Psoas muscle (tissue), 8 donors: ENCODE measurements around the gene AGAP3. TPM values are rescaled to one million over a fixed set of nuclear protein-coding genes. Genes with fewer than 3 reads are reported as not detected.

Source experiments
- ATAC-seq, 4 donors: fragments of 200-7000 bp; cut with Tn5 transposase; one replicate each; pipeline ENCODE4 v1.9.1; 2020; ENCODE audit warnings: moderate library complexity in 3 of 4, mild to moderate bottlenecking in 2 of 4
- DNase-seq, 2 donors: peaks; one replicate each; pipeline ENCODE4 v3.0.0-alpha.2; 2020
- H3K27ac ChIP-seq: fragments of 200-600 bp; one replicate; pipeline ENCODE4 v1.8.0; 2022
- H3K27me3 ChIP-seq, 3 donors: fragments of 200-600 bp in 1 of 3; one replicate each; pipeline versions ENCODE4 v1.6.1 to v1.8.0; 2013 to 2022; ENCODE audit warnings: low read length in 2 of 3, mild to moderate bottlenecking in 2 of 3, moderate library complexity in 1 of 3; ENCODE audit not compliant: insufficient read depth in 3 of 3
- H3K36me3 ChIP-seq, 2 donors: fragments of 200-600 bp in 1 of 2; one replicate each; pipeline versions ENCODE4 v1.6.1 to v1.8.0; 2013 to 2022; ENCODE audit warnings: low read depth in 1 of 2, mild to moderate bottlenecking in 1 of 2, moderate library complexity in 1 of 2; ENCODE audit not compliant: insufficient read depth in 1 of 2
- H3K4me1 ChIP-seq: fragments of 200-600 bp; one replicate; pipeline ENCODE4 v1.8.0; 2022
- H3K4me3 ChIP-seq: fragments of 200-600 bp; one replicate; pipeline ENCODE4 v1.8.0; 2022; ENCODE audit warnings: mild to moderate bottlenecking
- H3K9me3 ChIP-seq: fragments of 200-600 bp; one replicate; pipeline ENCODE4 v1.8.0; 2022
- WGBS, 3 donors: extraction: QIAGEN DNeasy Blood & Tissue Kit; methylation state at CpG; one replicate each; pipeline versions ENCODE4 v1.1.6 to v1.1.7; 2013; 5-methylcytosine and 5-hydroxymethylcytosine counted together
- intact Hi-C, 2 donors: fragments of 100-400 bp; cut with DNase I; formaldehyde crosslinking; loops; one replicate each; pipeline versions ENCODE4 v1.11.0 to v1.14.2; 2022
- polyA plus RNA-seq, 3 donors: library from polyadenylated mRNA; stranded (reverse); fragments of 200-250 nt; gene quantifications; one replicate each; pipeline ENCODE4 v1.2.3, GENCODE V29; 2013
- total RNA-seq, 4 donors: library from RNA; stranded (reverse); fragmentation: NEBNext Ultra II Directional in 2 of 4; extraction: Animal tissue kit (Norgen Biotek cat#: 25700) in 2 of 4; gene quantifications; one replicate each; pipeline versions ENCODE4 v1.2.1 to v1.2.4, GENCODE V29; 2021 to 2023
- TF ChIP-seq, protein P1 (sequence below): fragments of 200-600 bp; IDR thresholded peaks from one replicate; pipeline ENCODE4 v1.8.0; 2022; ENCODE audit warnings: antibody characterized with exemption
- donor health status: healthy with polysubstance abuse.
- donor health status: DM: no; HTN: no; CAD: no; lungs with moderate emphysema.
- donor health status: Bipolar disorder and iron deficiency.
- donor health status: healthy.
- donor health status: DM: yes; HTN: yes; CAD: no.
- donor health status: DM: no; HTN: no; CAD: no.
- donor health status: DM: no; HTN: no; CAD: no.
- donor health status: DM: yes; HTN: yes; CAD: no.

The AGAP3 gene
- total and polyA plus RNA-seq, 7 donors: 38.4 to 75.3 (median 51.4) TPM

DNA sequence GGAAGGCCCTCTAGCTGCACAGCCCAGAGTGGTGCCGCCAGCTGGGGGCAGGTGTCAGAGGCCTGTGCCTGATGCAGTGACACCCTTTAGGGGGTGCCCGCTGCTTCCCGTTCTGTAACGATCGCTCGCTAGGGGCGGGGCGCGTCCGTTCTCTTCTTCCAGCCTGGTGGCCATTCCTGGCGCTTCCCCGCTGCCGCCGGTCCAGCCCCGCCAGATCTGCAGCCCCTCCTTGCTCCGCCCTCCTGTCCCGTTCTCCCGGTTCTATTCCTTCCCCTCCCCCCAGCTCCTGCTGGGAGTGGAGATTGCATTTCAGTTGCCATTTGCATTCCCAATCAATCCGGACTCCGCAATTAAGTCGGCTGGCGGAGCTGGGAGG, 39.2 kb downstream of the AGAP3 start:
- peaks cover 0 to 63% of the 10 kb centered on the region in 2 donors for H3K36me3 ChIP-seq
- no peak overlapping the region for H3K27ac ChIP-seq
- WGBS, 3 donors: 8 to 11% (median 10%) methylated on average over 21 to 22 of the region's 22 CpGs
- peak; percentile 36 to 73 (median 62) for ATAC-seq
- no peaks in the 10 kb centered on the region for H3K9me3 ChIP-seq
- H3K4me3 ChIP-seq: peak overlapping the region; percentile 64
- intact Hi-C loops: loop anchor here in 1 of 2 donors (2.0 kb wide), 1 partner anchor 177 kb away; no protein-coding TSS in a partner anchor
- H3K4me1 ChIP-seq: peaks cover 20% of the 10 kb centered on the region
- DNase-seq: peak in 1 of 2 donors; percentile 74
- TF ChIP-seq, protein P1, sequence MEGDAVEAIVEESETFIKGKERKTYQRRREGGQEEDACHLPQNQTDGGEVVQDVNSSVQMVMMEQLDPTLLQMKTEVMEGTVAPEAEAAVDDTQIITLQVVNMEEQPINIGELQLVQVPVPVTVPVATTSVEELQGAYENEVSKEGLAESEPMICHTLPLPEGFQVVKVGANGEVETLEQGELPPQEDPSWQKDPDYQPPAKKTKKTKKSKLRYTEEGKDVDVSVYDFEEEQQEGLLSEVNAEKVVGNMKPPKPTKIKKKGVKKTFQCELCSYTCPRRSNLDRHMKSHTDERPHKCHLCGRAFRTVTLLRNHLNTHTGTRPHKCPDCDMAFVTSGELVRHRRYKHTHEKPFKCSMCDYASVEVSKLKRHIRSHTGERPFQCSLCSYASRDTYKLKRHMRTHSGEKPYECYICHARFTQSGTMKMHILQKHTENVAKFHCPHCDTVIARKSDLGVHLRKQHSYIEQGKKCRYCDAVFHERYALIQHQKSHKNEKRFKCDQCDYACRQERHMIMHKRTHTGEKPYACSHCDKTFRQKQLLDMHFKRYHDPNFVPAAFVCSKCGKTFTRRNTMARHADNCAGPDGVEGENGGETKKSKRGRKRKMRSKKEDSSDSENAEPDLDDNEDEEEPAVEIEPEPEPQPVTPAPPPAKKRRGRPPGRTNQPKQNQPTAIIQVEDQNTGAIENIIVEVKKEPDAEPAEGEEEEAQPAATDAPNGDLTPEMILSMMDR: peak; percentile 12
- no peaks in the 10 kb centered on the region for H3K27me3 ChIP-seq

DNA sequence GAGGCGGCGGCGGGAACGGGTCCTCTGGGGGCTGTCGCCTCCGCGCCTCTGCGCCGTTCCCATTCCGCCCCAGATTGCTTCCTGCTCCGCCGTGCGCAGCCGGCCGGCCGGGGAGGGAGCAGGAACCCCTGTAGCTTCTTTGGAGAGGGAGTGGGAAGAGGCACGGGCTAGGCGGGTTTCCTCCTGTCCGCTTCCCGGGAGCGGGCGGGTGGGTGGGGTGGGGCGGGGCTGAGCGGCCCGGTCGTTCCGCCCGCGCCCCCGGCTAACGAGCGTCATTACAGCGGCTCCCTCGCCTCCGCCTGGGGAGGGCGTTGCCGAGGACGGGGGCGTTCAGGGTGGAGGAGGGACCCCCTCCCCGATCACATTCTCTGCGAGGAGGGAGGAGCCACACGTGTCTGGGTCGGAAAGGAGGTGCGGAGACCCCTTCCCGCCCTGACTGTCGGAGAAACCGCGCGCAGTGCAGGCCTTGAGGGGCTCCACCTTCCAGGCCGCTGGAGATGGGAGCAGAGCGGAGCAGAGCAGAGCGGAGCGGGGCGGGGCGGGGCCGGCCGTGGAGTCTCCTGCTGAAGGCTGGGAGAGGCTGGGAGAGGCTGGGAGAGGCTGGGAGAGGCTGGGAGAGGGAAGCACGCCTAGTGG, 39.7 kb downstream of the AGAP3 start:
- Histone ChIP-seq H3K36me3 (peaks cover 0 to 62% of the 10 kb centered on the region in 2 donors), H3K4me1 (peaks cover 20% of the 10 kb centered on the region), H3K9me3 (no peaks in the 10 kb centered on the region), H3K27ac (no peak overlapping the region), H3K4me3 (peak overlapping the region; percentile 64), H3K27me3 (no peaks in the 10 kb centered on the region)
- TF ChIP-seq, protein P1: no peak
- intact Hi-C loops: loop anchor here in 1 of 2 donors (2.0 kb wide), 1 partner anchor 177 kb away; no protein-coding TSS in a partner anchor
- 16 to 23% (median 16%) methylated on average over 28 to 58 of the region's 58 CpGs for WGBS, 3 donors
- ATAC-seq: peak in 3 of 4 donors; percentile 6 to 25 (median 17)
- DNase-seq: no peak

DNA sequence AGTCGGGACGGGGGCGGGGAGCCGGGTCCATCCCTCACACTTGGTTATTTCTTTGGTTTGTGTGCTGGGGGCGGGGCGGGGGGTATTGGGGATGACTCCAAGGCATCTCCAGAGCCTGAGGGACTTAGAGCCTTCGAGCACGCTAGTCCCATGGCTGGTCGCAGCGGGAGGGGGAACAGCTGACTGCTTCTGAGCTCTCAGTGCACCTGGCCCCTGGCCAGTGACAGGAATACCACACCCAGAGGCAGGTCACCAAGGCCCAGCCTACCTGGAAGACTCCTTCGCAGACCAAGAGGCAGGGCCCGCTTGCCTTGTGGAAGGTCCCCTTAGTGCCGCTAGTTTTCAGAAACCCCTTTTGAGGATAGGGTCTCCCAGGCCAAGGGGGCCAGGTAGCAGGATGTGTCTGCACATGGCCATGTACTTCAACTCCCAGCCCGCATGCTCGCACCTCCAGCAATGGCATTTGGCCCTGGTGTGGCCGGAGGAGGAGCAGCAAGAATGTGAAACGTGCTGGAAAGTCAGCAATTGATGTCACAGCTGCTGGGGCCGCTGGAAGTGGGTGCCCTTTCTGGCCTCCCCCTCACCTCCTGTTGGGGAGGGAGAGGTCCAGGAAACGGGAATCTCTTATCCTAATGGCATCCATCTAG, 40.3 kb downstream of the AGAP3 start:
- intact Hi-C loops: no loop called here
- DNase-seq (no peak), ATAC-seq (peak in 1 of 4 donors; percentile 33)
- Histone ChIP-seq H3K4me3 (no peak overlapping the region), H3K27me3 (no peaks in the 10 kb centered on the region), H3K36me3 (peaks cover 0 to 62% of the 10 kb centered on the region in 2 donors), H3K4me1 (peaks cover 20% of the 10 kb centered on the region), H3K9me3 (no peaks in the 10 kb centered on the region), H3K27ac (no peak overlapping the region)
- TF ChIP-seq, protein P1: no peak
- WGBS, 3 donors: 60 to 70% (median 61%) methylated on average over 13 to 19 of the region's 19 CpGs

DNA sequence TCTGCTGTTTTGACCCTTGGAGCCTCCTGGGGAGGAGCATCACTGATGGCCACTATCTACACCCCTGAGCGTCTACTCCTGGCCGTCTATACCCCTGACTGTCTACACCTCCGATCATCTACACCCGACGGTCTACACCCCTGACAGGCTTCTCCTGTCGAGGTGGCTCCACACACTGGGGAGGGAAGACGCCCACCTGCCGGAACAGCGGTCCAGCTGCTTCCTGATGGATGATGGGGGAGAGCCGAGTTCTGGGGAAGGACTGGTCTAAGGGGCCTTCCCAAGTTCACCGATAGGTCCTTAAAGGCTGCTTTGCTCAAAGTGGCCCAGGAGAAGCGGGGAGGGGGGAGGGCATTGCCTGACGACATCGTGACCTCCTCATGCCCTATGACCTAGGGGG, 41.9 kb downstream of the AGAP3 start:
- WGBS, 3 donors: 84 to 92% (median 86%) methylated on average over 14 of the region's 14 CpGs
- peaks cover 0 to 58% of the 10 kb centered on the region in 2 donors for H3K36me3 ChIP-seq
- TF ChIP-seq, protein P1: no peak
- intact Hi-C loops: loop anchor here in 1 of 2 donors (1.0 kb wide), 1 partner anchor 40 kb away; no protein-coding TSS in a partner anchor
- no peaks in the 10 kb centered on the region for H3K27me3 ChIP-seq
- DNase-seq (no peak), ATAC-seq (no peak)
- no peak overlapping the region for H3K27ac ChIP-seq
- peaks cover 20% of the 10 kb centered on the region for H3K4me1 ChIP-seq
- no peak overlapping the region for H3K4me3 ChIP-seq
- no peaks in the 10 kb centered on the region for H3K9me3 ChIP-seq
